ENCODE measurements around the gene TRIM61. TPM values are rescaled to one million over a fixed set of nuclear protein-coding genes. Genes with fewer than 3 reads are reported as not detected.
"Not testable (repeated sequence)": the region's sequence is repeated elsewhere in the genome, so short reads cannot be mapped to it uniquely, and the experiment has no call there.

TRIM61 gene

DNA sequence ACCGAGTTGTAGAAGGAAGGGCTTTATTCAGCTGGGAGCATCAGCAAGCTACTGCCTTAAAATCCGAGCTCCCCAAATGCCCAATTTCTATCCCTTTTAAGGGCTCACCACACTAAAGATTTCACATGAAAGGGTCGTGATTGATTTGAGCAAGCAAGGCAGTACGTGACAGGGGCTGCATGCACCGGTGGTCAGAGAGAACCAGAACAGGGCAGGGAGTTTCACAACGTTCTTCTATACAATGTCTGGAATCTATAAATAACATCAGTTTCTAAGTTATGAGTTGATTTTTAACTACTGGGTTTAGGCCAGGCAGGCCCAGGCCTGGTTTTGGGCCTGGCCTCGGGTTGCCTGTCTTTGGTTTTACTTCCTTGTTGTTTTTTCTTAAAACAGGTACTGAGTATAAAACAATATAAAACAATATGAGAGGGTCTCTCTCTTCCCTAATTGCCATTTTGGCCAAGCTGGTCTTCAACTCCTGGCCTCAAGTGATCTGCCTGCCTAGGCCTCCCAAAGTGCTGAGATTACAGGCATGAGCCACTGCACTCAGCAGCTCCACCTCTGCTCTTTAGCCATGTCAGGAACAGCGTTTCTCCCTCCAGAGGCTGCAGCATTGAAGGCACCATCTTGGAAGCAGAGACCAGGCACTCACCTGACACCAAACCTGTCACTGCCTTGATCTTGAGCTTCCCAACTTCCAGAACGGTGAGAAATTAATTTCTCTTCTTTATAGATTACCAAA lies 41.4 kb downstream of the TRIM61 start:
- H3K27me3 ChIP-seq (ENCODE audit: control insufficient read depth, insufficient read depth, low read length); H3K36me3 ChIP-seq (ENCODE audit: insufficient read depth, low read length); H3K9me3 ChIP-seq (replicated peaks; ENCODE audit: low read length); H3K4me3 ChIP-seq (ENCODE audit: low read length); H3K9ac ChIP-seq (ENCODE audit: low read depth, low read length); H3K4me2 ChIP-seq (ENCODE audit: low read length): not testable (repeated sequence)
- H3K4me1 ChIP-seq (ENCODE audit: control insufficient read depth, insufficient read depth, low read length) = peaks cover 13% of the 10 kb centered on the region

DNA sequence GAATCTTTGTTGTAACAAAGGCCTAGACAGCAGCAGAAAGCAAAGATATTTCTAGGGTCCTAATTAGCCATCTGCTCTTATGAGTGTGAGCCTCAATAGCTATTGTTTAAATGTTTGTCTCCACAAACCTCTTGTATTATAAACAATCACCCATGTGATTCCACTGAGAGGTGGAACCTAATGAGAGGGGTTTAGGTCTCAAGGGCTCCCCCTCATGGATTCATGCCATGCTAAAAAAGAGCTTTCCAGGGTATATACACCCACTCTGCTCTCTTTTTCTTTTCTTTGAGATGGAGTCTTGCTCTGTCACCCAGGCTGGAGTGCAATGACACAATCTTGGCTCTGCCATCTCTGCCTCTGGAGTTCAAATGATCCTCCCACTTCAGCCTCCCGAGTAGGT lies 42.1 kb downstream of the TRIM61 start:
- Histone ChIP-seq H3K9me3 (replicated peaks; ENCODE audit: low read length) (no peaks in the 10 kb centered on the region), H3K4me2 (ENCODE audit: low read length) (no peak overlapping the region), H3K4me1 (ENCODE audit: control insufficient read depth, insufficient read depth, low read length) (peaks cover 14% of the 10 kb centered on the region), H3K4me3 (ENCODE audit: low read length) (no peak overlapping the region), H3K27me3 (ENCODE audit: control insufficient read depth, insufficient read depth, low read length) (no peaks in the 10 kb centered on the region), H3K36me3 (ENCODE audit: insufficient read depth, low read length) (no peaks in the 10 kb centered on the region), H3K9ac (ENCODE audit: low read depth, low read length) (no peak overlapping the region)

DNA sequence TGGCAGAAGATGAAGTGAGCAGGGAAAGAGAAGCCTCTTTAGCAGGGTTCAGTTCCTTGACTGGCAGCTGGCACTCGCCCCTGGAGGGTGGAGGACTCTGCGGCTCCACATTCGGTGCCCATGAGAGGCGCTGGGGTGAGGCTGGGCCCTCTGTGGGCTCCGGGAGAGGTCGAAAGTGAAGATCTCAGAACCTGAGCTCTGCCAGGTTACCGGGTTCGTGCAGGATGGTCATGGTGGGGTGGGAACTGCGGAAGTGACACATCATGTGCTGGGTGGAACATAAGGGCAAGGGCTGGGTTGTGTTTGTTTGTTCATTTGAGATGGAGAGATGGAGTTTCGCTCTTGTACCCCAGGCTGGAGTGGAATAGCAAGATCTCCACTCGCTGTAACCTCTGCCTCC lies 44.2 kb downstream of the TRIM61 start:
- H3K4me2 ChIP-seq (ENCODE audit: low read length) = no peak overlapping the region
- no peaks in the 10 kb centered on the region for H3K36me3 ChIP-seq (ENCODE audit: insufficient read depth, low read length)
- no peaks in the 10 kb centered on the region for H3K27me3 ChIP-seq (ENCODE audit: control insufficient read depth, insufficient read depth, low read length)
- no peaks in the 10 kb centered on the region for H3K9me3 ChIP-seq (replicated peaks; ENCODE audit: low read length)
- H3K9ac ChIP-seq (ENCODE audit: low read depth, low read length) = no peak overlapping the region
- peaks cover 14% of the 10 kb centered on the region for H3K4me1 ChIP-seq (ENCODE audit: control insufficient read depth, insufficient read depth, low read length)
- no peak overlapping the region for H3K4me3 ChIP-seq (ENCODE audit: low read length)

DNA sequence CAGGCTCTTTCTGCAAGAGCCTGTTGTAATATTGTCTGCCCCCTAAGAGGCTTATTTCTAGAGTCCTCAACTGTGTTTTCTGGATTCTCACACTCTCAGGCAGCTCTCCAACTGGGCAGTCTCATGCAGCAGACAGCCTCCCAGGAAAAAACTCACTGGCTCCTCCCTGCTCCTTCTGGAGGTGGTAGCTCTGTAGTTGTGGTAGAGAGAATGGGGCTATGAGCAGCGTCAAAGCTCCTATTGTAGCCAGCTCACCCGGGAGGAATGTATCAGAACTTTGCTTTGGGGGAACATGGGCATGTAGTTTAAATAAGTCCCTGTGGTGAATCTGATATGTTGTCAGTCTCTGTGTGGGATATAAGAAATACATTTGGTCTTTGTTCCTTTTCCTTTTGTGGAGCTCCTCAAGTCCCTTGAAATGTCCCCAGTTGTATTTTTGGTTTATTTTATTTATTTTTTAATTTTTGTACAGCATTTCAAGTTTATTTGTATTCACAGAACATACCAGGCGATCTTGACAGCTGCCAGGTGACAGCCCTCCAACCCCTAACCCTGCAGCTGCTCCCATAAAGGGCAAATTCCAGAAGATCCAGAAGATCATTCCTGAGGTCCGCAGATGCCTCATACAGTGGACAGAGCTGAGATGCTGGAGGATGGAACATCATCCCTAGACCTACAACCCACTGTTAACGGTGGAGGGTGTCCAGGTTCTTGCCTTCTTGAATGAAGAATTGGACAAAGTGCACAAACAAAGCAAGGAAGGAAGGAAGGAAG lies 45.7 kb downstream of the TRIM61 start:
- Histone ChIP-seq H3K4me1 (ENCODE audit: control insufficient read depth, insufficient read depth, low read length) (peaks cover 17% of the 10 kb centered on the region), H3K27me3 (ENCODE audit: control insufficient read depth, insufficient read depth, low read length) (no peaks in the 10 kb centered on the region), H3K4me2 (ENCODE audit: low read length) (peak overlapping the region; percentile 40), H3K9ac (ENCODE audit: low read depth, low read length) (no peak overlapping the region), H3K36me3 (ENCODE audit: insufficient read depth, low read length) (no peaks in the 10 kb centered on the region), H3K9me3 (replicated peaks; ENCODE audit: low read length) (no peaks in the 10 kb centered on the region), H3K4me3 (ENCODE audit: low read length) (peak overlapping the region; percentile 17)

DNA sequence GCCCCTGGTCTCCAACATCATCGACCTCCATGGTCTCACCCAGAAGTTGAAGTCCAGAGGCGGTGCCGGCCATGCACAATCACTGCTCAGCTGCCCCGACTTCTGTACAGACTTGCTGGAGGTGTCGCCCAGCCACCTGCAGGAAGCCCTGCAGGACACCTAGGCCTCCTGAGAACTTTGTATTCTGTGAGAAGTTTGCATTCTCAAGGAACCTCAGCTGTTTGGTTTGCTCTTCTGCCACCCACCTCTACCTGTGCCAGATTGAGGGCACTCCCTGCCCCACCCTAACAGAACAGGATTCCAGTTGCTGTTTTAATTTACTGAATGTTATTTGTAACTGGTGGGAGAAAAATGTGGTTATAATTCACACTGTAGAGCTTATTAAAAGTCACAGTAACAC lies 46.8 kb downstream of the TRIM61 start:
- Histone ChIP-seq H3K4me2 (ENCODE audit: low read length) (no peak overlapping the region), H3K4me3 (ENCODE audit: low read length) (no peak overlapping the region), H3K36me3 (ENCODE audit: insufficient read depth, low read length) (no peaks in the 10 kb centered on the region), H3K4me1 (ENCODE audit: control insufficient read depth, insufficient read depth, low read length) (peaks cover 28% of the 10 kb centered on the region), H3K9ac (ENCODE audit: low read depth, low read length) (no peak overlapping the region), H3K9me3 (replicated peaks; ENCODE audit: low read length) (no peaks in the 10 kb centered on the region), H3K27me3 (ENCODE audit: control insufficient read depth, insufficient read depth, low read length) (no peaks in the 10 kb centered on the region)

DNA sequence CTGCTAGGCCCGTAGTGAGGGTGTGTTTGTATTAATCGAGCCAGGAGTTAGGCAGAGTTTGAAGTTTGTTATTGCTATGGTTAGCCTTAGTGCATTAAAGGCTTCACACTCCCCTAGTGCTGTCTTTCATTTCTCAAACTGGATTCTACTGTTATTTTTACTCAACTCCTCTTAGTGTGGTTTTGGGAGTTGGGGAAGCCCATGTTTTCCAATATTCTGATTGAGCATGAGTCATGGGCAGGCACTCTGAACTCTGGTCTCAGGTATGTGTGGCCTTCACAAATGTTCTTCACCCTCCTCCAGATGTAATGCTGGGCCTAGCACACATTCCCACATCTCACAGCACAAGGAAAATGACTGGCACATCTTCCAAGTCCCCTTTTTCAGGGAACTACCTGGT lies 50.4 kb downstream of the TRIM61 start:
- not testable (repeated sequence) for H3K4me3 ChIP-seq (ENCODE audit: low read length); H3K9me3 ChIP-seq (replicated peaks; ENCODE audit: low read length); H3K9ac ChIP-seq (ENCODE audit: low read depth, low read length); H3K4me2 ChIP-seq (ENCODE audit: low read length); H3K27me3 ChIP-seq (ENCODE audit: control insufficient read depth, insufficient read depth, low read length); H3K36me3 ChIP-seq (ENCODE audit: insufficient read depth, low read length)
- peaks cover 25% of the 10 kb centered on the region for H3K4me1 ChIP-seq (ENCODE audit: control insufficient read depth, insufficient read depth, low read length)

DNA sequence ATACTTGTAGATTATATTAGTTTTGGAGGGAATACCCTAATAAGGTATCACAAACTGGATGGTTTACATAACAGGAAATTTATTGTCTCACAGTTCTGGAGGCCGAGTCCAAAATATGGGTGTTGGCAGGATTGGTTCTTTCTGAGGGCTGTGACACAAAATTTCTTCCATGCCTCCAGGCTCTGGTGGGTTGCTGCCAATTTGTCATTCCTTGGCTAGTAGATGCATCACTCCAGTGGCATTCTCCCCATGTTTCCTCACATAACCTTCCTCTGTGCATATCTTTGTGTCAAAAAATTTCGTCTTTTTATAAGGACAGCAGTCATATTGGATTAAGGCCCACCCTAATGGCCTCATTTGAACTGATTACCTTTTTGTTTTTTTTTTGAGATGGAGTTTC lies 51.2 kb downstream of the TRIM61 start:
- Histone ChIP-seq H3K9ac (ENCODE audit: low read depth, low read length) (no peak overlapping the region), H3K36me3 (ENCODE audit: insufficient read depth, low read length) (no peaks in the 10 kb centered on the region), H3K4me2 (ENCODE audit: low read length) (no peak overlapping the region), H3K9me3 (replicated peaks; ENCODE audit: low read length) (no peaks in the 10 kb centered on the region), H3K4me1 (ENCODE audit: control insufficient read depth, insufficient read depth, low read length) (peaks cover 17% of the 10 kb centered on the region), H3K27me3 (ENCODE audit: control insufficient read depth, insufficient read depth, low read length) (no peaks in the 10 kb centered on the region), H3K4me3 (ENCODE audit: low read length) (no peak overlapping the region)

DNA sequence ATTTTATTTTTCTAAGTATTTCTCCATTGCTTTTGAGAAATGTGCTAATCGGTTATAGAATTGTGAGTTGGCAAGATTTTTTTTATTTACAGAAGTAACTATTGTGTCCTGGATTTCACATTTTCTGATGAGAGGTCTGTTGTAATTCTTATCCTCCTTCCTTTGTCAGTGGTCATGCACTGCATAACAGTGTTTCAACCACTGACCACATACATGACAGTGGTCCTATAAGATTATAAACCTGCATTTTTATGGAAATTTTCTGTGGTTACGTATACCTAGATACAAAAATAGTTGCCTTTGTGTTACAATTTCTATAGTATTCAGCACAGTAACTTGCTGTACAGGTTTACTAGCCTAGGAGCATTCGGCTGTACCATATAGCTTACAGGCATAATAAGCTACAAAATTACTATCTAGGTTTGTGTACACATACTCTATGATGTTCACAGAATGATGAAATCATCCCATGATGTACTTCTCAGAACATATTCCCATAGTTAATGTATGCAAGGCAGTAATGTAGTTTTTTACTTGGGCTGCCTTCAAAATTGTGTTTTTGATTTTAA lies 52.7 kb downstream of the TRIM61 start:
- no peak overlapping the region for H3K4me2 ChIP-seq (ENCODE audit: low read length)

DNA sequence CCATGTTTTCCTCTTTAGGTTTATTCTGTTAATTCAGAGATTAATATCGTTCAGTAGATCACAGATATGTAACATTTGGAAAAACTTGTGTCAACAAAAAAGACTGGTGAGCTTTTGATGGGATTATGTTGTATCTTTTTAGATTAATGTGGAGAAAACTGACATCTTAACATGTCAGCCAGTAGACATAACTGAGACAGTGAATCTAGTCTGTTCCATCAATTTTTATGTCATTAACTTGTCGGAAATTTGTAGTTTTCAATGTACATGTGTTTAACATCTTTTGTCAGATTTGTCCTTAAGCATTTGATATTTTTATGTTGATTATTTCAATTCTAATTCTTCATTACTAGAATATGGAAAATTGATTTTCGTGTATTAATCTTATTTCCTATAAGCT lies 58.5 kb downstream of the TRIM61 start:
- H3K27me3 ChIP-seq (ENCODE audit: control insufficient read depth, insufficient read depth, low read length) = no peaks in the 10 kb centered on the region
- H3K4me3 ChIP-seq (ENCODE audit: low read length) = no peak overlapping the region
- no peaks in the 10 kb centered on the region for H3K4me1 ChIP-seq (ENCODE audit: control insufficient read depth, insufficient read depth, low read length)
- no peak overlapping the region for H3K9ac ChIP-seq (ENCODE audit: low read depth, low read length)
- no peak overlapping the region for H3K4me2 ChIP-seq (ENCODE audit: low read length)
- H3K9me3 ChIP-seq (replicated peaks; ENCODE audit: low read length) = no peaks in the 10 kb centered on the region
- H3K36me3 ChIP-seq (ENCODE audit: insufficient read depth, low read length) = no peaks in the 10 kb centered on the region

More for the DNA sequence above, 52.7 kb downstream of the TRIM61 start:
- Histone ChIP-seq H3K9me3 (replicated peaks; ENCODE audit: low read length) (no peaks in the 10 kb centered on the region), H3K27me3 (ENCODE audit: control insufficient read depth, insufficient read depth, low read length) (no peaks in the 10 kb centered on the region), H3K9ac (ENCODE audit: low read depth, low read length) (no peak overlapping the region), H3K4me1 (ENCODE audit: control insufficient read depth, insufficient read depth, low read length) (peaks cover 13% of the 10 kb centered on the region), H3K4me3 (ENCODE audit: low read length) (no peak overlapping the region), H3K36me3 (ENCODE audit: insufficient read depth, low read length) (no peaks in the 10 kb centered on the region)

Small RNA genes within 50 kb of the gene (small RNA-seq; reads per million reads assigned to genes)
- not detected for gene AC106872.12
